GM15510 (cell line): Measurements from ENCODE around the gene RSPO1.

Experiments used
- POLR2A ChIP-seq: IDR thresholded peaks from 3 replicates; pipeline ENCODE4 v1.6.1; 2011; ENCODE audit warnings: borderline replicate concordance; ENCODE audit not compliant: insufficient read length; ENCODE audit errors: extremely low read depth

The RSPO1 gene

GRCh38 chr1:37633040-37633937 lies 1.4 kb downstream of the RSPO1 start:
- TF ChIP-seq POLR2A, result no peak

GRCh38 chr1:37631036-37631435 lies 3.7 kb downstream of the RSPO1 start:
- TF ChIP-seq POLR2A, result no peak

GRCh38 chr1:37630426-37631028 lies 4.2 kb downstream of the RSPO1 start:
- no peak for TF ChIP-seq POLR2A

DNA sequence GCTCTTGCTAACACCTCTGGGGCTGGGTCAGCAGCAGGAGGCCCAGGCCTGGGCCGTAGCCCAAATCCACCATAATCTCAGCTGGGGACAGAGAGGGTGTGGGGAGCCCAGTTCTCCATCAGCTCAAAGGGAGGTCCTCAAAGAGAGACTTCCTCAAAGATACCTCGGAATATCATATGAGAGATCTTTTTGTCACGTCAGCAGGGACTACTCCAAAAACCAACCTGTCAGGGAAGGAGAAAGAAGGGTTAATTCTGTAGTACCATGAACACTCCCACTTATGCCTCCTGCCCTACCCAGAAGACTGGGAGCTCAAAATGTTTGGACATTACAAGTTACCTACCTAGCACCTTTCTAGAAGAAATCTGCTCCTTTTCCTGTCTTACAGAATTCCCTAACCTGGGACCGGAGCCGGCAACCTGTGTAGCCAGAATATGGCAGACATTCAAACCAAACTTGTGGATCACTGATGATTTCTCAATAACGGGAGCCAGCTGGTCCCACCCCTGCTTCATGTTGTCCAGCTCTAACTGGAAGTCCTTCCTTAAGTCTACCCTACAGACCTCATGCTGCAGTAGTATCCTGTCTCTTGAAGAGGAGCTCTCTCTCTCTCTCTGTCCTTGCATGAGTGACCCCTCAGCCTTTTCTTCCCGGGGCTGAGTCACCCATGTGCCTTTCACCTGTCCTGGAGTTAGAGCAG lies 4.8 kb downstream of the RSPO1 start:
- no peak for TF ChIP-seq POLR2A

- TF ChIP-seq POLR2A, result no peak
Observed at GRCh38 chr1:37629008-37629407, 5.7 kb downstream of the RSPO1 start.

DNA sequence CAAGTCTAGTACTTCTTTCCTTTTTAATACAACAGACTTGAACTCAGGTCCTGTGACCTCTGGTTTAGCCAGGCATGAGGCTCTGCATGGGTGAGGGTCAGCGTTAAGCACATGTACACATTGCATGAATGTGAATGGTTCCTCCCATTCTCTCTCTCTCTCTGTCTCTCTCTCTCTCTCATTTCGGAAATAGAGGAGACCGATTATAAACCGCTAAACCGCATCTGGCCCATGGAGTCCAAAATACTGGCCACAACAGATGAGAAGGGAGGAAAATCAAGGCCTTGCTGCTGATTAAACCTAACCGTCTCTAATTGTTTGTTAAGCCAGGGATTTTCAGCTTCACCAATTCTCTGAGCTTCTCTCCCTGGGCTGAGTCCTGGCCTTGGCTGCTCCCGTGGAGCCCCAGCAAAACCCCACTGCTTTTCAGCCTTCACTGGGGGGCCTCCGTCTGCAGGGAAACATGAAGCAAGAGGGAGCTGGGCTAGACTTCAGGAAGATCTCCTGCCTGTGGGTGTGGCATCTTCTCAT lies 6.6 kb downstream of the RSPO1 start:
- TF ChIP-seq POLR2A, result no peak

DNA sequence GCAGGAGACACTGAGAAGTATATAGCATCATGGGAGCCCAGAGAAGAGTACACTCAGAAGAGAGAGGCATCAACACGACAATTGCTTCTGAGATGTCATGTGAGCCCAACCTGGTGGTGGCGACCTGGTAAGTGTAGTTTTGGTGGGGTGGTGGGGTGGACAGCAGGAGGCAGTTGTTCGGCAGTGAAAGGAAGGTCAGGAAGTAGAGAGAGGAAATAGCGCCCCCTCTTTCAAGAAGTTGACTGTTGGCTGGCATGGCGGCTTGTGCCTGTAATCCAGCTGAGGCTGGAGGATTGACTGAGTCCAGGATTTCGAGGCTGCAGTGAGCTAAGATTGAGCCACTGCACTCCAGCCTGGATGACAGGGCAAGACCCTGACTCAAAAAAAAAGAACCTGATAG lies 12.6 kb downstream of the RSPO1 start:
- TF ChIP-seq POLR2A, result no peak

DNA sequence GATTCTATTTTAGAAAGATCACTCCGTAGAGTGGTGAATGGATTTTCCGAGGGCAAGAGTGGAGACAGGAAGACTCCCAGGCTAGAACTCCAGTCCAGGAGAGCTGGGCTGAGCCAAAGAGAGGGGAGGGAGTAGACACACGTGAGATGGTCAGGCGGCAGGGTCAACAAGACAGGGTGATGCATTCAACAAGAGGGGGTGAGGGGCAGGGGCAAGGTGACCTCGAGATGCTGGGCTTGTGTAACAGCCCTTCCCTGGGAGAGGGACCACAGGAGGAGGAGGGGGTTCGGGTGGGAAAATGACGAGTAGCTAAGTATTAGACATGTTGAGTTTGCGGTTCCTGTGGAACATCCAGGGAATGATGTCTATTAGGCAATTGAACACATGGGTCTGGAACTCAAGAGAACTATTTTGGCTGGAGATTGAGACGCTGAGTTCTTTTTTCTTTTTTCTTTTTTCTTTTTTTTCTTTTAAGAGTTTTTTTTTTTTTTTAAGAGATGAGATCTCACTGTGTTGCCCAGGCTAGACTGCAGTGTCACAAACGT lies 13.3 kb downstream of the RSPO1 start:
- TF ChIP-seq POLR2A, result no peak

GRCh38 chr1:37620707-37621106 lies 14.0 kb downstream of the RSPO1 start:
- TF ChIP-seq POLR2A, result no peak

DNA sequence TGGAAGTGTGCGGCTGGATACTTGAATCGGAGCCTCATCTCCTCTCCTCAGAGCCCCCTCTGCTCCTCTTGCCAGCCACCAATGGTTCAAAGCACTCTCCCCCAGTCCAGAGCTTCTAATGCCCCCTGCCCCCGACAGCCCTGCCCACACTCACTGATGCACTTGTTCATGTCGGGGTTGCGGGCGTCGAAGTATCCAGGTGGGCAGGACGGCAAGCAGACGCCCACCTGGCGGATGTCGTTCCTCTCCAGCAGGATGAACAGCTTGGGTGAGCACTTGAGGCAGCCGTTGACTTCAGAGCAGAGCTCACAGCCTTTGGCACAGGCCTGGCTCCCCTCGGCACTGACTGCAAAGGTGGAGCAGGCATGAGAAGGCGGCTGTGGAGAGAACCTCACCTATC lies 18.4 kb downstream of the RSPO1 start:
- no peak for TF ChIP-seq POLR2A

DNA sequence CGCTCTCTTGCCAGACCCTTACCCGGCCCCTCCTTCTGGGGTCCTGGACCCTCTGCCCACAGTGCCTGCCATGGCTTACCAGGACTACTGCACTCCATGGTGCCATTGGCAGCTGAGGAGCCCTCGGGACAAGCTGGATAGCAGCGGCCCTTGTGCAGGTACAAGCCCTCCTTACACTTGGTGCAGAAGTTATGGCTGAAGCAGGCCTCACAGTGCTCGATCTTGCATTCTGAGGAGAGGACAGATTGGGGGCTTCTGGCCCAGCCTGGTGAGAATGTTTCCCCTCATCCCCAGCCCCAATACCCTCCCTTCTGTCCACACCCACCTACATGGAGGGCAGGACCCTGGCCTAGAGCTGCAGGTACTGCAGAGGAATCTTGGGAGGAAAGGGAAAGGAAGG lies 20.6 kb downstream of the RSPO1 start:
- no peak for TF ChIP-seq POLR2A

GRCh38 chr1:37612186-37612585 lies 22.5 kb downstream of the RSPO1 start:
- TF ChIP-seq POLR2A, result no peak

DNA sequence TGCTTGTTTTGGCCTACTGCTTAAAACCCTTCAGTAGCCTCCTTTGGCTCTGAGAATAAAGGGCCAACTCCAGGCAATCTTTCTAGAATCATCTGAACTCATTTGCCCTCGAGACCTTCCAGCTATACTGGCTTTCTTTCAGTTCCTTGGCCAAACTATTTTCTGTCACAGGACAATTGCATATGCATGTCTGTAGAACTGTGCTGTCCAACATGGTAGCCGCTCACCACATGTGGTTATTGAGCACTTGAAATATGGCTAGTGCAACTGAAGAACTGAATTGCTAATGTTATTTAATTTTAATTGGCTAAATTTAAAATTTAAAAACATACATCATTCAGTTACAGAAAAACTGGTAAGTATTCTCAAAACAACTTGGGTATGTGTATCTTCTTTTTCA lies 24.7 kb downstream of the RSPO1 start:
- no peak for TF ChIP-seq POLR2A

DNA sequence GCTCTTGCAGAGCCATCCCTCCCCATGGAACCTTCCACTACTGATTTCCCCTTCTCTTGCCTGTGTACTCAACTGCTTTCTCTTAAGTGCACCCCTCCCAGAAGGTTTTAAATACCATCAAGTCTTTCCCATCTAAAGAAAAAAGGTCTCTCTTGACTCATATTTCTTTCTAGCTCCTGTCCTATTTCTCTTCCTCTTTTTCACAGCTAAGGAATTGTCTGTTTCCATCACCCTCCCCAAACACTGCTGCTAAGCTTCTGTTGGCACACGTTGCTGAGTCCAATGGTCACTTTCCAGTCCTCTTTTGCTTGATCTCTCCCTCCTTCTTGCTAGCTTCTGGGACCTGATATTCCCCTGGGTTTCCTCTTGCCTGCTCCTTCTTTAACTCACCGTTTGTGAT lies 25.7 kb downstream of the RSPO1 start:
- no peak for TF ChIP-seq POLR2A
